GM18505 (cell line): Measurements from ENCODE around the gene MLN.

ENCODE experiments used
- ATAC-seq: cut with Tn5 transposase; IDR thresholded peaks from one replicate; pipeline ENCODE4 v1.9.1; 2021; ENCODE audit not compliant: unreplicated experiment
- POLR2A ChIP-seq: IDR thresholded peaks from 4 replicates; pipeline ENCODE4 v1.6.1; 2011; ENCODE audit warnings: borderline replicate concordance; ENCODE audit not compliant: insufficient read depth, insufficient read length; ENCODE audit errors: extremely low read depth

MLN gene

GRCh38 chr6:33747823-33748222, 56.0 kb downstream of the MLN start:
- ATAC-seq, result no peak
- TF ChIP-seq POLR2A, result no peak

GRCh38 chr6:33746651-33747100, 57.1 kb downstream of the MLN start, which contains the start of gene IP6K3:
IP6K3 (minus strand) TSS chr6:33746905; CDS start chr6:33735476, 11,429 bp downstream.
- ATAC-seq, result no peak
- no peak for TF ChIP-seq POLR2A

GRCh38 chr6:33746036-33746600, 57.7 kb downstream of the MLN start:
- TF ChIP-seq POLR2A, result no peak
- no peak for ATAC-seq

GRCh38 chr6:33745548-33745947, 58.3 kb downstream of the MLN start:
- TF ChIP-seq POLR2A, result no peak

GRCh38 chr6:33744895-33745546, 58.8 kb downstream of the MLN start:
- no peak for ATAC-seq
- no peak for TF ChIP-seq POLR2A

More at GRCh38 chr6:33745548-33745947, 58.3 kb downstream of the MLN start:
- no peak for ATAC-seq
